Activated T-cell treated with anti-CD3 and anti-CD28 coated beads, Interleukin-2, amount 50 U/mL, for 4 hours (primary cell): Measurements from ENCODE around the gene TNNC2. TPM values are rescaled to one million over a fixed set of nuclear protein-coding genes. Genes with fewer than 3 reads are reported as not detected.

Experiments used
- ATAC-seq, 2 donors: fragments of 200-7000 bp; cut with Tn5 transposase; one replicate each; pipeline ENCODE4 v1.10.0; 2021
- DNase-seq: peaks from one replicate; pipeline ENCODE4 v3.0.0-alpha.2; 2020
- H3K27me3 Mint-ChIP-seq: one replicate; pipeline ENCODE4 v1.8.0; 2021; ENCODE audit warnings: low read depth, mixed read lengths
- H3K36me3 Mint-ChIP-seq: one replicate; pipeline ENCODE4 v1.8.0; 2022; ENCODE audit warnings: mixed read lengths; ENCODE audit not compliant: insufficient read depth
- H3K4me1 Mint-ChIP-seq: one replicate; pipeline ENCODE4 v1.8.0; 2021; ENCODE audit warnings: low read depth, mixed read lengths
- H3K4me3 Mint-ChIP-seq: one replicate; pipeline ENCODE4 v1.8.0; 2021; ENCODE audit warnings: mild to moderate bottlenecking, moderate library complexity, mixed read lengths
- H3K9me3 Mint-ChIP-seq: one replicate; pipeline ENCODE4 v1.8.0; 2021; ENCODE audit warnings: mixed read lengths
- total RNA-seq, 3 donors: library from RNA; stranded (reverse); gene quantifications; one replicate each; pipeline ENCODE4 v1.2.1, GENCODE V29; 2021

TNNC2 gene
- total RNA-seq, 3 donors from 2014 or later = not detected

- peaks cover 20% of the 10 kb centered on the region for H3K4me1 Mint-ChIP-seq
- no peaks in the 10 kb centered on the region for H3K9me3 Mint-ChIP-seq
- peaks cover 24% of the 10 kb centered on the region for H3K36me3 Mint-ChIP-seq
- ATAC-seq (no peak), DNase-seq (no peak)
- no peaks in the 10 kb centered on the region for H3K27me3 Mint-ChIP-seq
- H3K4me3 Mint-ChIP-seq = no peak overlapping the region
Measured at GRCh38 chr20:45796337-45797065, 30.6 kb downstream of the TNNC2 start.

- ATAC-seq (peak; percentile 3 to 4), DNase-seq (no peak)
- Mint-ChIP-seq H3K4me1 (peaks cover 12% of the 10 kb centered on the region), H3K4me3 (peak overlapping the region; percentile 85), H3K36me3 (peaks cover 23% of the 10 kb centered on the region), H3K27me3 (no peaks in the 10 kb centered on the region), H3K9me3 (no peaks in the 10 kb centered on the region)
Measured at GRCh38 chr20:45792317-45793118, 34.6 kb downstream of the TNNC2 start.

GRCh38 chr20:45788351-45788750 lies 38.8 kb downstream of the TNNC2 start:
- DNase-seq = no peak
- H3K27me3 Mint-ChIP-seq = no peaks in the 10 kb centered on the region
- no peaks in the 10 kb centered on the region for H3K9me3 Mint-ChIP-seq
- H3K4me3 Mint-ChIP-seq = no peak overlapping the region
- ATAC-seq = no peak
- no peaks in the 10 kb centered on the region for H3K36me3 Mint-ChIP-seq
- H3K4me1 Mint-ChIP-seq = peaks cover 10% of the 10 kb centered on the region

GRCh38 chr20:45783656-45784294 lies 43.3 kb downstream of the TNNC2 start:
- no peak for DNase-seq
- no peaks in the 10 kb centered on the region for H3K27me3 Mint-ChIP-seq
- H3K4me3 Mint-ChIP-seq = no peak overlapping the region
- ATAC-seq = no peak
- H3K36me3 Mint-ChIP-seq = no peaks in the 10 kb centered on the region
- no peaks in the 10 kb centered on the region for H3K9me3 Mint-ChIP-seq
- H3K4me1 Mint-ChIP-seq = peaks cover 7% of the 10 kb centered on the region

- ATAC-seq = peak; percentile 27 to 59
- no peak overlapping the region for H3K4me3 Mint-ChIP-seq
Measured at GRCh38 chr20:45782890-45783289, 44.2 kb downstream of the TNNC2 start.

GRCh38 chr20:45781391-45781931 lies 45.7 kb downstream of the TNNC2 start:
- Mint-ChIP-seq H3K4me1 (peaks cover 7% of the 10 kb centered on the region), H3K4me3 (no peak overlapping the region), H3K9me3 (no peaks in the 10 kb centered on the region), H3K36me3 (no peaks in the 10 kb centered on the region), H3K27me3 (no peaks in the 10 kb centered on the region)
- DNase-seq = no peak
- no peak for ATAC-seq

More at GRCh38 chr20:45782890-45783289, 44.2 kb downstream of the TNNC2 start:
- Mint-ChIP-seq H3K4me1 (peaks cover 7% of the 10 kb centered on the region), H3K27me3 (no peaks in the 10 kb centered on the region), H3K9me3 (no peaks in the 10 kb centered on the region), H3K36me3 (no peaks in the 10 kb centered on the region)
- DNase-seq = no peak

- Mint-ChIP-seq H3K27me3 (peaks cover 4% of the 10 kb centered on the region), H3K4me1 (peaks cover 7% of the 10 kb centered on the region), H3K36me3 (no peaks in the 10 kb centered on the region), H3K4me3 (no peak overlapping the region), H3K9me3 (no peaks in the 10 kb centered on the region)
- ATAC-seq = no peak
- DNase-seq = no peak
Measured at GRCh38 chr20:45780159-45780558, 47.0 kb downstream of the TNNC2 start.

GRCh38 chr20:45779011-45779915 lies 47.8 kb downstream of the TNNC2 start:
- H3K9me3 Mint-ChIP-seq = no peaks in the 10 kb centered on the region
- H3K36me3 Mint-ChIP-seq = no peaks in the 10 kb centered on the region
- H3K27me3 Mint-ChIP-seq = peaks cover 7% of the 10 kb centered on the region
- H3K4me3 Mint-ChIP-seq = no peak overlapping the region
- no peak for DNase-seq
- ATAC-seq = peak in 1 of 2 donors; percentile 35
- H3K4me1 Mint-ChIP-seq = peaks cover 7% of the 10 kb centered on the region

GRCh38 chr20:45776931-45777330 lies 50.2 kb downstream of the TNNC2 start:
- Mint-ChIP-seq H3K4me3 (no peak overlapping the region), H3K27me3 (peaks cover 12% of the 10 kb centered on the region), H3K36me3 (no peaks in the 10 kb centered on the region), H3K4me1 (no peaks in the 10 kb centered on the region), H3K9me3 (no peaks in the 10 kb centered on the region)
- no peak for ATAC-seq
- DNase-seq = no peak

GRCh38 chr20:45775411-45775810 lies 51.7 kb downstream of the TNNC2 start:
- ATAC-seq (no peak), DNase-seq (no peak)
- H3K4me1 Mint-ChIP-seq = peaks cover 4% of the 10 kb centered on the region
- no peaks in the 10 kb centered on the region for H3K36me3 Mint-ChIP-seq
- H3K9me3 Mint-ChIP-seq = no peaks in the 10 kb centered on the region
- H3K27me3 Mint-ChIP-seq = peaks cover 12% of the 10 kb centered on the region
- no peak overlapping the region for H3K4me3 Mint-ChIP-seq

GRCh38 chr20:45774945-45775344 lies 52.2 kb downstream of the TNNC2 start:
- ATAC-seq = no peak
- Mint-ChIP-seq H3K36me3 (no peaks in the 10 kb centered on the region), H3K27me3 (peaks cover 12% of the 10 kb centered on the region), H3K9me3 (no peaks in the 10 kb centered on the region), H3K4me1 (peaks cover 4% of the 10 kb centered on the region), H3K4me3 (no peak overlapping the region)
- no peak for DNase-seq
